ENCODE measurements around the gene KRTAP20-3. TPM values are rescaled to one million over a fixed set of nuclear protein-coding genes. Genes with fewer than 3 reads are reported as not detected.

KRTAP20-3 gene
- total and polyA plus RNA-seq, 4 experiments from 2014 or later = not detected

GRCh38 chr21:30638686-30639085 is 4.0 kb upstream of the KRTAP20-3 start:
- Histone ChIP-seq H3K36me3 (ENCODE audit: insufficient read depth, low read length) (no peaks in the 10 kb centered on the region), H3K4me1 (ENCODE audit: insufficient read depth, low read length) (no peaks in the 10 kb centered on the region), H3K27ac (ENCODE audit: low read depth, low read length) (no peak overlapping the region), H3K9me3 (ENCODE audit: control insufficient read depth in 1 of 2, low read length in 2 of 2) (no peaks in the 10 kb centered on the region), H3K27me3 (ENCODE audit: insufficient read depth, low read length) (no peaks in the 10 kb centered on the region), H3K4me3 (ENCODE audit: low read length in 2 of 2) (no peak overlapping the region)
- Mint-ChIP-seq H3K27ac (no peak overlapping the region), H3K36me3 (no peaks in the 10 kb centered on the region), H3K9me3 (peaks cover 0 to 9% (median 2%) of the 10 kb centered on the region in 8 donors), H3K27me3 (no peaks in the 10 kb centered on the region), H3K4me3 (no peak overlapping the region), H3K4me1 (no peaks in the 10 kb centered on the region)
- CTCF ChIA-PET (ENCODE audit: partially characterized antibody) = no interaction called here
- no peak for DNase-seq
- POLR2A ChIA-PET (ENCODE audit: partially characterized antibody) = no interaction called here
- intact Hi-C loops (cut with micrococcal nuclease) = no loop called here

DNA sequence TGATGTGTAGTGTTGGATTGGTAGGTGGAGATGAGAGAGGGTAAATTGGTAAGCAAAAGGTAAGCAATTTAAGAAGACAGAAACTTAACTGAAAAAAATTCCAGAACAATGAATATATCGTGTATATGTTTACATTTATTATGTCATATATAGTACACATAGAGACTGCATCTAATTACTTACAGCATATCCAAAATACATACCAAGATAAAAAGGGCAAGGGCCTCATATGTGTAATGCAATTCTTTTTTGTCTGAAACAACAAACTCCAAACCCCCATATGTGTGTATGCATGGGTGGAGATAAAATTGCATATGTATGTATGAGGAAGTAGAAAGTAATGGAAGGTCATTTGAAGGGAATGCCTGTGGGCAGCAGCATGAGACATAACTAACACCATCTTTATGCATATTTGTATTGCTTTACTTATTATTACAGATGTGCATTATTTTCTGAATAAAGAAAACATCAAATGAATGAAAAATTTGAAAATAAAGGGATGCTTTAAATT is 4.3 kb downstream of the KRTAP20-3 start:
- Mint-ChIP-seq H3K4me1 (no peaks in the 10 kb centered on the region), H3K27ac (no peak overlapping the region), H3K4me3 (no peak overlapping the region), H3K9me3 (peaks cover 0 to 5% (median 3%) of the 10 kb centered on the region in 8 donors), H3K36me3 (no peaks in the 10 kb centered on the region), H3K27me3 (peaks cover 0 to 3% of the 10 kb centered on the region in 2 donors)
- Histone ChIP-seq H3K27me3 (ENCODE audit: insufficient read depth, low read length) (no peaks in the 10 kb centered on the region), H3K36me3 (ENCODE audit: insufficient read depth, low read length) (no peaks in the 10 kb centered on the region), H3K9me3 (ENCODE audit: control insufficient read depth in 1 of 2, low read length in 2 of 2) (no peaks in the 10 kb centered on the region), H3K4me3 (ENCODE audit: low read length in 2 of 2) (no peak overlapping the region), H3K4me1 (ENCODE audit: insufficient read depth, low read length) (no peaks in the 10 kb centered on the region), H3K27ac (ENCODE audit: low read depth, low read length) (no peak overlapping the region)
- ChIA-PET CTCF (ENCODE audit: partially characterized antibody) (no interaction called here), POLR2A (ENCODE audit: partially characterized antibody) (no interaction called here)
- DNase-seq = no peak
- intact Hi-C loops (cut with micrococcal nuclease) = no loop called here

DNA sequence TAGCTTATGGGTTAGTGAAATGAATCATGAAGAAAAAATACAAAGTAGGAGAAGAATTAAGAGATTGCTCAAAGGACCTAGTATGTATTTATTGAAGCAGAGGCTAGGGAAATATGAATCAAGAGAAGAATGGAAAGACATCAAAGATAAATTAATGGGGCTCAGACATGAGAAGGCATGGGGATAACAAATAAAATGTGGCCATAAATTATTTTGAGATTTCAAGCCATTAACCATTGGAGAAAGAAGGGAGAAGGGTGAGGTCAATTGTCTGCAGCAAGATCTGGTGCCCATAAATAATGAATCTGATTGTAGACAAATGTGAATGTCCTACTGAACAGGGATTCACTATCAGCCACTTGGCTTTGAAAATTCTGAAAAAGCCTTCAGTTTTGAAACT is 10.2 kb downstream of the KRTAP20-3 start:
- Mint-ChIP-seq H3K4me3 (no peak overlapping the region), H3K27me3 (peaks cover 0 to 4% of the 10 kb centered on the region in 2 donors), H3K27ac (no peak overlapping the region), H3K9me3 (peaks cover 0 to 3% (median 0%) of the 10 kb centered on the region in 8 donors), H3K4me1 (no peaks in the 10 kb centered on the region), H3K36me3 (no peaks in the 10 kb centered on the region)
- ChIA-PET CTCF (ENCODE audit: partially characterized antibody) (no interaction called here), POLR2A (ENCODE audit: partially characterized antibody) (no interaction called here)
- Histone ChIP-seq H3K9me3 (ENCODE audit: control insufficient read depth in 1 of 2, low read length in 2 of 2) (no peaks in the 10 kb centered on the region), H3K4me3 (ENCODE audit: low read length in 2 of 2) (no peak overlapping the region), H3K27me3 (ENCODE audit: insufficient read depth, low read length) (no peaks in the 10 kb centered on the region), H3K36me3 (ENCODE audit: insufficient read depth, low read length) (no peaks in the 10 kb centered on the region), H3K27ac (ENCODE audit: low read depth, low read length) (no peak overlapping the region), H3K4me1 (ENCODE audit: insufficient read depth, low read length) (no peaks in the 10 kb centered on the region)
- DNase-seq = no peak
- intact Hi-C loops (cut with micrococcal nuclease) = no loop called here

GRCh38 chr21:30668776-30669175 is 26.1 kb downstream of the KRTAP20-3 start:
- DNase-seq = no peak
- peaks cover 0 to 3% of the 10 kb centered on the region in 2 donors for H3K27me3 Mint-ChIP-seq

GRCh38 chr21:30672985-30673650 is 30.5 kb downstream of the KRTAP20-3 start:
- CTCF ChIA-PET (ENCODE audit: partially characterized antibody) = no interaction called here
- Histone ChIP-seq H3K27ac (ENCODE audit: low read depth, low read length) (no peak overlapping the region), H3K4me1 (ENCODE audit: insufficient read depth, low read length) (no peaks in the 10 kb centered on the region), H3K36me3 (ENCODE audit: insufficient read depth, low read length) (no peaks in the 10 kb centered on the region), H3K9me3 (ENCODE audit: control insufficient read depth in 1 of 2, low read length in 2 of 2) (no peaks in the 10 kb centered on the region), H3K27me3 (ENCODE audit: insufficient read depth, low read length) (no peaks in the 10 kb centered on the region), H3K4me3 (ENCODE audit: low read length in 2 of 2) (no peak overlapping the region)
- Mint-ChIP-seq H3K27ac (no peak overlapping the region), H3K4me1 (no peaks in the 10 kb centered on the region), H3K27me3 (peaks cover 0 to 6% of the 10 kb centered on the region in 2 donors), H3K9me3 (peaks cover 0 to 6% (median 0%) of the 10 kb centered on the region in 8 donors), H3K4me3 (no peak overlapping the region), H3K36me3 (no peaks in the 10 kb centered on the region)
- POLR2A ChIA-PET (ENCODE audit: partially characterized antibody) = no interaction called here
- intact Hi-C loops (cut with micrococcal nuclease) = no loop called here
- DNase-seq = no peak

More at GRCh38 chr21:30668776-30669175, 26.1 kb downstream of the KRTAP20-3 start:
- ChIA-PET CTCF (ENCODE audit: partially characterized antibody) (no interaction called here), POLR2A (ENCODE audit: partially characterized antibody) (no interaction called here)
- Histone ChIP-seq H3K36me3 (ENCODE audit: insufficient read depth, low read length) (no peaks in the 10 kb centered on the region), H3K27ac (ENCODE audit: low read depth, low read length) (no peak overlapping the region), H3K27me3 (ENCODE audit: insufficient read depth, low read length) (no peaks in the 10 kb centered on the region), H3K4me3 (ENCODE audit: low read length in 2 of 2) (no peak overlapping the region), H3K4me1 (ENCODE audit: insufficient read depth, low read length) (no peaks in the 10 kb centered on the region), H3K9me3 (ENCODE audit: control insufficient read depth in 1 of 2, low read length in 2 of 2) (no peaks in the 10 kb centered on the region)
- H3K4me1 Mint-ChIP-seq = no peaks in the 10 kb centered on the region
- H3K9me3 Mint-ChIP-seq = peaks cover 0 to 6% (median under 1%) of the 10 kb centered on the region in 8 donors
- no peak overlapping the region for H3K27ac Mint-ChIP-seq
- intact Hi-C loops (cut with micrococcal nuclease) = no loop called here
- no peaks in the 10 kb centered on the region for H3K36me3 Mint-ChIP-seq
- no peak overlapping the region for H3K4me3 Mint-ChIP-seq

- no peak overlapping the region for H3K27ac Mint-ChIP-seq
- H3K9me3 Mint-ChIP-seq = peaks cover 0 to 6% (median 0%) of the 10 kb centered on the region in 8 donors
- no peaks in the 10 kb centered on the region for H3K36me3 Mint-ChIP-seq
- no peak overlapping the region for H3K4me3 Mint-ChIP-seq
- no peaks in the 10 kb centered on the region for H3K4me1 Mint-ChIP-seq
- no peak for DNase-seq
- H3K27ac ChIP-seq (ENCODE audit: low read depth, low read length) = no peak overlapping the region
- no peaks in the 10 kb centered on the region for H3K27me3 ChIP-seq (ENCODE audit: insufficient read depth, low read length)
- no peak overlapping the region for H3K4me3 ChIP-seq (ENCODE audit: low read length in 2 of 2)
- H3K27me3 Mint-ChIP-seq = peaks cover 0 to 3% of the 10 kb centered on the region in 2 donors
- CTCF ChIA-PET (ENCODE audit: partially characterized antibody) = no interaction called here
- intact Hi-C loops (cut with micrococcal nuclease) = no loop called here
- no peaks in the 10 kb centered on the region for H3K4me1 ChIP-seq (ENCODE audit: insufficient read depth, low read length)
- POLR2A ChIA-PET (ENCODE audit: partially characterized antibody) = no interaction called here
- H3K9me3 ChIP-seq (ENCODE audit: control insufficient read depth in 1 of 2, low read length in 2 of 2) = no peaks in the 10 kb centered on the region
- H3K36me3 ChIP-seq (ENCODE audit: insufficient read depth, low read length) = no peaks in the 10 kb centered on the region
Observed at GRCh38 chr21:30674312-30674711, 31.6 kb downstream of the KRTAP20-3 start.

DNA sequence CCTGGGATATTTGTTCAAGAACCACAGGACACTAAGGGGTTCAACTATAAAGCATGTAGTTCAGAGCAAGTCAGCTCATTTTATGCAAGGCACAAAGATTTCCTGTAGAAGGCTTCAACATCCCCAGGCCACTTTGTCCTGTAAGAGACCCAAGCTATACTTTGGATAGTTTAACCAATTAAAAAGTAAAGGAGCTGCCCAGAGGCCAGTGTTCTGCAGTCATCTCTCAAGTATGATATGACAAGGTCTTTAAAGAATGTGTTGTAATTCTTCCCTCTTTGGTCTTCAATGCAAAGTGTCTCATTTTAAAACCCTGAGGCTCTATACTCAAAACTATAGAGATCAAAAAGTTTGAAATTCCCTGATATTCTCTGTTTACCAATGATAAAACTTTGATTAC is 34.1 kb downstream of the KRTAP20-3 start:
- Histone ChIP-seq H3K4me1 (ENCODE audit: insufficient read depth, low read length) (no peaks in the 10 kb centered on the region), H3K4me3 (ENCODE audit: low read length in 2 of 2) (no peak overlapping the region), H3K27me3 (ENCODE audit: insufficient read depth, low read length) (no peaks in the 10 kb centered on the region), H3K27ac (ENCODE audit: low read depth, low read length) (no peak overlapping the region), H3K36me3 (ENCODE audit: insufficient read depth, low read length) (no peaks in the 10 kb centered on the region), H3K9me3 (ENCODE audit: control insufficient read depth in 1 of 2, low read length in 2 of 2) (no peaks in the 10 kb centered on the region)
- H3K27me3 Mint-ChIP-seq = peaks cover 0 to 3% of the 10 kb centered on the region in 2 donors
- no peaks in the 10 kb centered on the region for H3K4me1 Mint-ChIP-seq
- intact Hi-C loops (cut with micrococcal nuclease) = no loop called here
- H3K36me3 Mint-ChIP-seq = no peaks in the 10 kb centered on the region
- peaks cover 0 to 4% (median 0%) of the 10 kb centered on the region in 8 donors for H3K9me3 Mint-ChIP-seq
- no peak for DNase-seq
- H3K27ac Mint-ChIP-seq = no peak overlapping the region
- H3K4me3 Mint-ChIP-seq = no peak overlapping the region
- POLR2A ChIA-PET (ENCODE audit: partially characterized antibody) = no interaction called here
- CTCF ChIA-PET (ENCODE audit: partially characterized antibody) = no interaction called here

Data from CD4-positive, alpha-beta memory T cell (primary cell).